ENCODE results near the gene MGAT4C. TPM values are rescaled to one million over a fixed set of nuclear protein-coding genes. Genes with fewer than 3 reads are reported as not detected.

The MGAT4C gene
- total RNA-seq, 1 donor from 2014 or later: 1.2 TPM

DNA sequence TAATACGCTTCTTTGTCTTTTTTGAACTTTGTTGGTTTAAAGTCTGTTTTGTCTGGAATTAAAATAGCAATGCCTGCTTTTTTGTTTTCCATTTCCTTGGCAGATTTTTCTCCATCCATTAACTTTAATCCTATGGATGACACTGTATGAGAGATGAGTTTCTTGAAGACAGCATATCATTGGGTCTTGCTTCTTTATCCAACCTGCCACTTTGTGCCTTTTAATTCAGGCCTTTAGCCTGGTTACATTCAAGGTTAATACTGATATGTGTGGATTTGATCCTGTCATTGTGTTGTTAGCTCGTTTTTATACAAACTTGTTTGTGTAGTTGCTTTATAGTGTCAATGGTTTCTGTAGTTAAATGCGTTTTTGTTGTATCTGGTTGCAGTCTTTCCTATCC, 214.1 kb downstream of the MGAT4C start:
- Mint-ChIP-seq H3K9me3 (ENCODE audit: unreplicated experiment) (peaks cover 28% of the 10 kb centered on the region), H3K27ac (ENCODE audit: unreplicated experiment) (no peak overlapping the region), H3K4me3 (ENCODE audit: unreplicated experiment) (no peak overlapping the region), H3K36me3 (ENCODE audit: low read depth, unreplicated experiment) (peaks cover 7% of the 10 kb centered on the region), H3K27me3 (ENCODE audit: low read depth, unreplicated experiment) (no peaks in the 10 kb centered on the region), H3K4me1 (ENCODE audit: low read depth, unreplicated experiment) (peaks cover 4% of the 10 kb centered on the region)
- no peak for TF ChIP-seq EZH2 (IDR thresholded peaks at IDR 0.05; ENCODE audit: insufficient read depth, low read length)
- TF ChIP-seq, protein P1, sequence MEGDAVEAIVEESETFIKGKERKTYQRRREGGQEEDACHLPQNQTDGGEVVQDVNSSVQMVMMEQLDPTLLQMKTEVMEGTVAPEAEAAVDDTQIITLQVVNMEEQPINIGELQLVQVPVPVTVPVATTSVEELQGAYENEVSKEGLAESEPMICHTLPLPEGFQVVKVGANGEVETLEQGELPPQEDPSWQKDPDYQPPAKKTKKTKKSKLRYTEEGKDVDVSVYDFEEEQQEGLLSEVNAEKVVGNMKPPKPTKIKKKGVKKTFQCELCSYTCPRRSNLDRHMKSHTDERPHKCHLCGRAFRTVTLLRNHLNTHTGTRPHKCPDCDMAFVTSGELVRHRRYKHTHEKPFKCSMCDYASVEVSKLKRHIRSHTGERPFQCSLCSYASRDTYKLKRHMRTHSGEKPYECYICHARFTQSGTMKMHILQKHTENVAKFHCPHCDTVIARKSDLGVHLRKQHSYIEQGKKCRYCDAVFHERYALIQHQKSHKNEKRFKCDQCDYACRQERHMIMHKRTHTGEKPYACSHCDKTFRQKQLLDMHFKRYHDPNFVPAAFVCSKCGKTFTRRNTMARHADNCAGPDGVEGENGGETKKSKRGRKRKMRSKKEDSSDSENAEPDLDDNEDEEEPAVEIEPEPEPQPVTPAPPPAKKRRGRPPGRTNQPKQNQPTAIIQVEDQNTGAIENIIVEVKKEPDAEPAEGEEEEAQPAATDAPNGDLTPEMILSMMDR (IDR thresholded peaks at IDR 0.05; ENCODE audit: insufficient read depth, low read depth, low read length): no peak
- no peaks in the 10 kb centered on the region for H4K20me1 ChIP-seq (ENCODE audit: insufficient read depth, low read length)
- H2AFZ ChIP-seq (ENCODE audit: low read depth, low read length): no peak overlapping the region
- no peak overlapping the region for H3K4me3 ChIP-seq (ENCODE audit: insufficient read depth, low read depth, low read length)
- no peak overlapping the region for H3K9ac ChIP-seq (ENCODE audit: low read length)
- FAIRE-seq: no peak
- H3K27me3 ChIP-seq (ENCODE audit: insufficient read depth, low read length): no peaks in the 10 kb centered on the region
- no peak overlapping the region for H3K4me2 ChIP-seq (ENCODE audit: low read length)
- H3K4me1 ChIP-seq (ENCODE audit: insufficient read depth, low read length): no peaks in the 10 kb centered on the region
- peaks cover 8% of the 10 kb centered on the region for H3K9me3 ChIP-seq (ENCODE audit: insufficient read depth, low read depth, low read length)
- no peaks in the 10 kb centered on the region for H3K36me3 ChIP-seq (ENCODE audit: insufficient read depth, low read length)
- DNase-seq (ENCODE audit: low read depth): no peak
- no peak overlapping the region for H3K27ac ChIP-seq (ENCODE audit: low read depth, low read length)
- no peaks in the 10 kb centered on the region for H3K79me2 ChIP-seq (ENCODE audit: insufficient read depth, low read length)

- H2AFZ ChIP-seq (ENCODE audit: low read depth, low read length): no peak overlapping the region
- no peak for FAIRE-seq
- H3K9ac ChIP-seq (ENCODE audit: low read length): no peak overlapping the region
- Mint-ChIP-seq H3K27ac (ENCODE audit: unreplicated experiment) (no peak overlapping the region), H3K36me3 (ENCODE audit: low read depth, unreplicated experiment) (no peaks in the 10 kb centered on the region), H3K27me3 (ENCODE audit: low read depth, unreplicated experiment) (no peaks in the 10 kb centered on the region), H3K9me3 (ENCODE audit: unreplicated experiment) (no peaks in the 10 kb centered on the region), H3K4me3 (ENCODE audit: unreplicated experiment) (no peak overlapping the region), H3K4me1 (ENCODE audit: low read depth, unreplicated experiment) (no peaks in the 10 kb centered on the region)
- H3K4me2 ChIP-seq (ENCODE audit: low read length): no peak overlapping the region
- DNase-seq (ENCODE audit: low read depth): no peak
- no peaks in the 10 kb centered on the region for H3K9me3 ChIP-seq (ENCODE audit: insufficient read depth, low read depth, low read length)
- no peak overlapping the region for H3K27ac ChIP-seq (ENCODE audit: low read depth, low read length)
- H3K36me3 ChIP-seq (ENCODE audit: insufficient read depth, low read length): no peaks in the 10 kb centered on the region
- no peak overlapping the region for H3K4me3 ChIP-seq (ENCODE audit: insufficient read depth, low read depth, low read length)
- no peaks in the 10 kb centered on the region for H4K20me1 ChIP-seq (ENCODE audit: insufficient read depth, low read length)
- H3K4me1 ChIP-seq (ENCODE audit: insufficient read depth, low read length): no peaks in the 10 kb centered on the region
- H3K79me2 ChIP-seq (ENCODE audit: insufficient read depth, low read length): no peaks in the 10 kb centered on the region
- no peaks in the 10 kb centered on the region for H3K27me3 ChIP-seq (ENCODE audit: insufficient read depth, low read length)
- TF ChIP-seq, protein P1 (IDR thresholded peaks at IDR 0.05; ENCODE audit: insufficient read depth, low read depth, low read length): no peak
Observed at GRCh38 chr12:86018361-86018760, 237.8 kb downstream of the MGAT4C start.

DNA sequence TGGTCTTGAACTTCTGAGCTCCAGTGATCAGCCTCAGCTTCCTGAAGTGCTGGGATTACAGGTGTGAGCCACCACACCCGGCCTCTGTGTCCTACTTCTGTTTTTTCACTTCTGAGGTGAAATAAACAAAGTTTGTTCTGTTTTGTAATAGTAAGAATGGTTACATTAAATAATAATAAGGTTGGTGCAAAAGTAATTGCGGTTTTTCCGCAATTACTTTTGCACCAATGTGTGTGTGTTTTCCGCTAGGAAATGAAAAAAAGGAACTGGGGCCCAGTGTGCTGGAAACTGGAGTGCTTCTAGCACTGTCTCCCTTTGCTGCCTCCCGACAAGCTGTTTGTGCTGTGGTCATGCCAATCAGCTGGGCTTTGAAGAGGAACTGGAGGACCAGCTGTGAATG, 241.2 kb downstream of the MGAT4C start:
- H3K9ac ChIP-seq (ENCODE audit: low read length): no peak overlapping the region
- no peaks in the 10 kb centered on the region for H3K36me3 Mint-ChIP-seq (ENCODE audit: low read depth, unreplicated experiment)
- H3K27me3 ChIP-seq (ENCODE audit: insufficient read depth, low read length): no peaks in the 10 kb centered on the region
- no peaks in the 10 kb centered on the region for H3K36me3 ChIP-seq (ENCODE audit: insufficient read depth, low read length)
- DNase-seq (ENCODE audit: low read depth) (no peak), FAIRE-seq (no peak)
- H3K9me3 Mint-ChIP-seq (ENCODE audit: unreplicated experiment): no peaks in the 10 kb centered on the region
- no peaks in the 10 kb centered on the region for H3K79me2 ChIP-seq (ENCODE audit: insufficient read depth, low read length)
- no peak overlapping the region for H3K4me2 ChIP-seq (ENCODE audit: low read length)
- H3K4me3 Mint-ChIP-seq (ENCODE audit: unreplicated experiment): no peak overlapping the region
- TF ChIP-seq, protein P1 (IDR thresholded peaks at IDR 0.05; ENCODE audit: insufficient read depth, low read depth, low read length): no peak
- TF ChIP-seq EZH2 (IDR thresholded peaks at IDR 0.05; ENCODE audit: insufficient read depth, low read length): no peak
- H3K27me3 Mint-ChIP-seq (ENCODE audit: low read depth, unreplicated experiment): no peaks in the 10 kb centered on the region
- H3K27ac ChIP-seq (ENCODE audit: low read depth, low read length): no peak overlapping the region
- no peaks in the 10 kb centered on the region for H4K20me1 ChIP-seq (ENCODE audit: insufficient read depth, low read length)
- no peaks in the 10 kb centered on the region for H3K9me3 ChIP-seq (ENCODE audit: insufficient read depth, low read depth, low read length)
- no peaks in the 10 kb centered on the region for H3K4me1 ChIP-seq (ENCODE audit: insufficient read depth, low read length)
- H3K4me1 Mint-ChIP-seq (ENCODE audit: low read depth, unreplicated experiment): no peaks in the 10 kb centered on the region
- no peak overlapping the region for H3K4me3 ChIP-seq (ENCODE audit: insufficient read depth, low read depth, low read length)
- no peak overlapping the region for H3K27ac Mint-ChIP-seq (ENCODE audit: unreplicated experiment)
- no peak overlapping the region for H2AFZ ChIP-seq (ENCODE audit: low read depth, low read length)

Measured in astrocyte (in vitro differentiated cells and primary cell).